GM19395 (cell line): ENCODE results near the gene MUC5AC.

Experiments
- ATAC-seq: cut with Tn5 transposase; IDR thresholded peaks from one replicate; pipeline ENCODE4 v1.9.1; 2021; ENCODE audit warnings: mild to moderate bottlenecking, moderate library complexity; ENCODE audit not compliant: unreplicated experiment

MUC5AC gene

DNA sequence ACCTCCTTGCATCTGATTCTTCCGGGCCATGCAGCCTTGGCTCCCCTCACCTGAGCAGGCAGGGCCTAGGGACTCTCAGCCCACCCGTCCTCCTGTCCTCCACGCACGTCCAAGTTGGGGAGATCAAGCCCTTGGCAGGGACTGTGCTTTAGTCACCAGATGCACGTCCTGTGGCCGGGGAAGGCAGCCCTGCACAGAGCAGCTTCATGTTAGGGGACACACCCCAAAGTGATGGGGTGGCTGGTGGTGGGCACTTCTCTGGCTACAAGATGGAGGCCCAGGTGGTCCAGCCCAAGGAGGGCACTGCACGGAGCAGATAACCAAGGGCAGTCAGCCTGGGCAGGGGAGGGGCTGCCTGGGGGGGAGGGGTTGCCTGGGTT lies 66.3 kb downstream of the MUC5AC start:
- ATAC-seq: no peak

DNA sequence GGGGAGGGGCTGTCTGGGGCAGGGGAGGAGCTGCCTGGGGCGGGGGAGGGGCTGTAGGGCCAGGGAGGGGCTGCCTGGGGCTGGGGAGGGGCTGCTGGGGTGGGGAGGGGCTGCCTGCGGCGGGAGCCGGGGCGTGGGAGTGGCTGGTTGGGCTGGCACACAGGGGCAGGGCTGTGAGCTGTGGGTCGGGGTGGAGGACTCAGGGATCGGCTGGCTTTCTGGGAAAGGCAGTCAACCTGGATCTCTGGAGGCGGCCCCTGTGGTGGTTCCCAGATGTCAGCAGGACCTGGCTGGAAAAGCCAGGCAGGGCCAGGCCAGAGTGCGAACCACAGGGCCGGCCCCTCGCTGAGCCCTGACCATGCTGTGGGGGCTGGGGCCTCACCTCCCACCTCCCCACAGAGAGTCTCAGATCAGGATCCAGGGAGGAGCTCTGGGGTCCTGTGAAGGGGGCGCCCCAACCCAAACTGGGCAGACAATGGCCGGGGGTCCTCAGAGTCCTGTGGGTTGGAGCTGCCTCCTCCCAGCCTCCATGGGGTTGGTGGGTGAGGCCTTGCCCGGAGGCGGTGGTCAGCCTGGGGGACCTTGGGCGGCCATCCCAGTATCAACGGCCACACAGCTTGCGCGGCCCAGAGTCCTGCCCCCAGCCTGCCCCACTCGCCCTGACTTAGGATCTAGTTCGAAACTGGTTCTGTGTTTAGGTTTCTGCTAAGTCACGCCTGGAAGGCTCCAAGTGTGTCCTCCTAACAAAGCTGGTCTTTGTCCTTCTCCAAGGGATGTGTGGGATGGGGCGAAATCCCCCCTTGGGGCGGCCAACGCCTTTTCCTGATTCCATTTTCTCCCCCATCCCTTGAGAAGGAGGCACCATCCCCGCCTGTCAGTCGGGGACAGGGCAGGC lies 67.0 kb downstream of the MUC5AC start:
- ATAC-seq: no peak

GRCh38 chr11:1225386-1226225 lies 67.9 kb downstream of the MUC5AC start:
- no peak for ATAC-seq

DNA sequence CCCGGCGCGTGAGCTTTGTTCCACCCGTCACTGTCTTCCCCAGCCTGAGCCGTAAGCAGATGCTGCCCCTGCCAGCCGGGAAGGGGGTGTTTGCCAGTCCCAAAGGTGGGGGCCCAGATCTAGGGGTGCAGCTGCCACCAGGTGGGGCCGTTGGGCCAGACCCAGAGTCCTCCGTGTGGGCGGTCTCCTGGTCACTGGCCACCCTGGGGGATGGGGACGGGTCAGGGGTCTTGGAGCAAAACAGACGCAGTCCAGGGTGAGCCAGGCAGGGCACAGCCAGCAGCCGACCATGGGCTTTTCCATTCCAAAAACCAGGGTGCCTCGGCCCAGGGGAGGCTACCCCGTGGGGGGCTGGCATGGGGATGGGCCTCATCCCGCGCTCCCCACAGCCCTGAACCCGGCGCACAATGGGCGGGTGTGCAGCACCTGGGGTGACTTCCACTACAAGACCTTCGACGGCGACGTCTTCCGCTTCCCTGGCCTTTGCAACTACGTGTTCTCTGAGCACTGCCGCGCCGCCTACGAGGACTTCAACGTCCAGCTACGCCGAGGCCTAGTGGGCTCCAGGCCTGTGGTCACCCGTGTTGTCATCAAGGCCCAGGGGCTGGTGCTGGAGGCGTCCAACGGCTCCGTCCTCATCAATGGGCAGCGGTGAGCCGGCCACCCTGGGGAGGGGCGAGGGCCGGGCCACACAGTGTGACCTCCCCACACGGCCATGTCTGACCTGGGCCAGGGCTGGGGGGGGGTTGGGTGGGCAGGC lies 68.7 kb downstream of the MUC5AC start:
- ATAC-seq: no peak

- ATAC-seq: no peak
These were observed 69.3 kb downstream of the MUC5AC start for GRCh38 chr11:1226986-1227550.

DNA sequence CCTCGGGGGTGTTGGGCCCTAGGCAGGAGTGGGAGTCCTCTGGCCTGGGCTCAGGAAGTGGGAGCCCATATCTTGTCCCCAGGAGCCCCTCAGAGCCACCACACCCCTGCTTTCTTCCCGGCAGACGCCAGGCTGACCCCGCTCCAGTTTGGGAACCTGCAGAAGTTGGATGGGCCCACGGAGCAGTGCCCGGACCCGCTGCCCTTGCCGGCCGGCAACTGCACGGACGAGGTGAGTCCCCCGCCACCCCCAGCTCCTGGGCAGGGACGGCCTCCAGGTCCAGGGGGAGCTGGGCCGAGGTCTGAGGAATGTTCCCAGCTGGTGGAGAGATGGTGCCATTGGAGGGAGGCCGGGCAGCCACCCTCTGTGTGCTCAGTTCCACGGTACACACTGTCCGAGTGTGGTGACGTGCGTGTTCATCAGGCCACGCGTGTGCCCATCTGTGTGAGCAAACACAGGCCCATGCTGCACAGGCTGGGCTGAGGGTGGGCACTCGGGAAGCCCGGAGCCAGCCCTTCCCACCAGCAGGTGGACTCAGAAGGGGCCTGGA lies 69.9 kb downstream of the MUC5AC start:
- no peak for ATAC-seq

DNA sequence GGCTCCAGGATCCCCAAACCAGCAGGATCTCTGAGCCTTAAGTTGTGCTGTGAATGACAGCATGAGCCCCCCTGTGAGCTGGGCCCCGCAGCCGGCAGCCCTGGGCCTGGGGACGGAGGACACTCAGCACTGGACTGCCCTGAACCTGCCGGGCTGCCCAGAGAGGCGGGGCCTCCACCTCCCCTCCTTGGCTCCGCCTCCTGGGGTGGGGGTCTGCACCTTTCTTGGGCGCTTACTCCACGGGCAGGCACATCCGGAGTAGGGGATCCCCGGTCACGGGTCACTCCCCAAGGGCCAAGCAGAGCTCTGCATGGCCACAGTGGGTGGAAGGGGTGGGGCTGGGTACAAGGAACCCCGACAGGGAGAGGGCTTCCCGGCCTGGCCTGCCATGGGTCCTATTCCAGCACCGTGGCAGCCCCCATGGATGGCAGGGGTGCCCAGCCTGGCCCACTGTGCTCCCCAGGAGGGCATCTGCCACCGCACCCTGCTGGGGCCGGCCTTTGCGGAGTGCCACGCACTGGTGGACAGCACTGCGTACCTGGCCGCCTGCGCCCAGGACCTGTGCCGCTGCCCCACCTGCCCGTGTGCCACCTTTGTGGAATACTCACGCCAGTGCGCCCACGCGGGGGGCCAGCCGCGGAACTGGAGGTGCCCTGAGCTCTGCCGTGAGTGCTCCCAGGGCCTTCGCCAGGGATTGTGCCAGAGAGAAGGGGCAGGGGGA lies 70.5 kb downstream of the MUC5AC start:
- no peak for ATAC-seq

DNA sequence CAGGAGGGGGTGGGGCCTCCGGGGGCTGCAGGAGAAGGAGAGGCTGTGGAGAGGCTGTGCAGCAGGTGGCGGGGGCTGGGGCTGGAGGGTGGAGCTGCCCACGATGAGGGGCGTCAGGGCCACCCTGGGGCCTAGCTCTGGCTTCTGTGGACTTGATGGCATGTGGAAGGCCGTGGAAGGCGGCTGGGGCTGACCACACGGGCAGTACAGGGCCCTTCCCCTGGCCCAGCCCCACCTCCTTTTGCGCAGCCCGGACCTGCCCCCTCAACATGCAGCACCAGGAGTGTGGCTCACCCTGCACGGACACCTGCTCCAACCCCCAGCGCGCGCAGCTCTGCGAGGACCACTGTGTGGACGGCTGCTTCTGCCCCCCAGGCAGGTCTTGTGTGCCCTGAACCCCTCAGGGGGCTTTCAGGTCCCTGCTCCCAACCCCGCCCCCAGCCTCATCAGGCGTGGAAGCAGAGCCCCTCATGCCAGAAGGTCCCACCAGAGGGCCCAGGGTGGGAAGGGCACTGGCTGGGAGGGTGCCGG lies 71.2 kb downstream of the MUC5AC start:
- ATAC-seq: no peak

DNA sequence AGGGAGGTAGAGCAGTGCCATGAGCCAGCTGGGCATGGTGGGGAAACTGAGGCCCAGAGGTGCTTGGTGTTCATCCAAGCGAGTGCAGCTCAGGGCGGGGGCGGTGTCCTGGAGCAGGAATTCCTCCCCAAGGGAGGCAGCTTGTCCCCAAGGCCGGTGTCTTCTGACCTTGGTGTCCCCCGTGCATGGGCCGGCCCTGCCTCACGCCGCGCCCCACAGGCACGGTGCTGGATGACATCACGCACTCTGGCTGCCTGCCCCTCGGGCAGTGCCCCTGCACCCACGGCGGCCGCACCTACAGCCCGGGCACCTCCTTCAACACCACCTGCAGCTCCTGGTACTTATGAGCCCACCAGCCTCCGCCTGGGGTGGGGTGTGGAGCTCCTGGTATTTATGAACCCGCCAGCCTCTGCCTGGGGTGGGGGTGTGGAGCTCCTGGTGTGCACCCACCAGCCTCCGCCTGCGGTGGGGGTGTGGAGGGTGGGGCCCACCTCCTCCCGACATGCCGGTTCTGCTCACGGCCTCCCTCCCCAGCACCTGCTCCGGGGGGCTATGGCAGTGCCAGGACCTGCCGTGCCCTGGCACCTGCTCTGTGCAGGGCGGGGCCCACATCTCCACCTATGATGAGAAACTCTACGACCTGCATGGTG lies 71.8 kb downstream of the MUC5AC start:
- ATAC-seq: no peak

DNA sequence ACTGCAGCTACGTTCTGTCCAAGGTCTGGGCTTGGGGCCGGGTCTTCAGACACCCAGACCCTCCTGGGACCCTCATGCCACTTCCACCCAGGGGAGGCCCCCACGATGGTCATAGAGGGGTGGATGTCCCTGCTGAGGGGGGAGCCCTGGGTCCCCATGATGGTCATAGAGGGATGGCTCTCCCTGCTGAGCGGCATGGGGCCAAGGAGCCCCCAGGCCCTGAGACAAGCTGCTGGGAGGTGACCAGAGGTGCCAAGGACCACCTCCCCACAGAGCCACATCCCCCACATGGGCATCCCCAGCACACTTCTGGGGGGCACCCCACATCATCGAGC lies 72.3 kb downstream of the MUC5AC start:
- no peak for ATAC-seq

DNA sequence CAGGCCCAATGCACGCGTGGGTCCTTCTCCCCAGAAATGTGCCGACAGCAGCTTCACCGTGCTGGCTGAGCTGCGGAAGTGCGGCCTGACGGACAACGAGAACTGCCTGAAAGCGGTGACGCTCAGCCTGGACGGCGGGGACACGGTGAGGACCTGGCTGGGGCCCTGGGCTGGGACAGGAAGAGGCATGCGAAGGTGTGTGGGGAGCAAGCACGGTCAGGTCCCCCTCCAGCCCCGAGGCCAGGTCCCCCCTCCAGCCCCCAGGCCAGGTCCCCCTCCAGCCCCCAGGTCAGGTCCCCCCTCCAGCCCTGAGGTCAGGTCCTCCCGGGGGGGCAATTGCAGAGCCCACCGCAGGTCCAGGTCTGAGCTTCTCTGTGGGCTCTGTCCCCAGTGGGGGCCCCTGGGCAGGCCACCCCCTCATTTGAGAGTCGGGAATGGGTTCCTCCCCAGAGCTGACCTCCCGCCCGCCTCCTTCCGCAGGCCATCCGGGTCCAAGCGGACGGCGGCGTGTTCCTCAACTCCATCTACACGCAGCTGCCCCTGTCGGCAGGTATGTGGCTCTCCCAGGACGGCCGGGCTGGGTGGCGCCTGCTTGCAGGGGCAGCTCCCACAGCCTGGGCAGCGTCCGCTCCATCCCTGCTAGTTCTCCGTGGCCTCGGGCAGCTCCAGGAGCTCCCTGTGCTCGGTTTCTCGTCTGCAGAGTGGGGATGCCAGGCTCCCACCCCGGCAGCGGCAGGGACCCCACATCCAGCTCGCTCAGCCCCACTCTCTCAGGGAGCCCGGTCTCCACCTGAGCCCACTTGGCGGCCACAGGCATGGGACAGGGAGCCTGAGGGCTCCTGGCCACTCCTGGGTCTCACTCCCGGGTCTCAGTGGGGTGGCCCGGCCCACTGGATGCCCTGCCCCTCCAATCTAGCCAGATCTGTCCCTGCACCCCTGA lies 73.0 kb downstream of the MUC5AC start:
- no peak for ATAC-seq

DNA sequence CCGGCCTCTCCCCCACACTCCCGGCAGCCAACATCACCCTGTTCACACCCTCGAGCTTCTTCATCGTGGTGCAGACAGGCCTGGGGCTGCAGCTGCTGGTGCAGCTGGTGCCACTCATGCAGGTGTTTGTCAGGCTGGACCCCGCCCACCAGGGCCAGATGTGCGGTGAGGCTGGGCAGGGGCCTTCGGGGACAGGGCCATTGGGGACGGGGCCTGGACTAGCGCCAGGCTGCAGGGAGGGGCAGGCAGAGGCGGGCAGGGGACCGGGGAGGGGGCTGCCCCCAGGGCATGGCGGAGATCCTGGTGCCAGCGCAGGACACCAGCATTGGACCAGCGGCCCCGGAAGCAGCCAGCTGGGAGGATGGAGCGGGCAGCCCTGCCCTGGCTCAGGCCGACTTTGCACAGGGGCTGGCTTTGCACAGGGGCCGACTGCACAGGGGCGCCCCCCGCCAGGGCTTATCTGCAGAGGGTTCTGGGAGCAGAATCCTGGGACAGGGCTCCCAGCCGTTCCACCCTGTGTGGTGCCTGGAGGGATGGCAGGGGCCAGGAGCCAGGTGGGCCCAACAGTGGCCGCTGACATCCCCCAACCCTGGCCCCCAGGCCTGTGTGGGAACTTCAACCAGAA lies 73.8 kb downstream of the MUC5AC start:
- no peak for ATAC-seq

DNA sequence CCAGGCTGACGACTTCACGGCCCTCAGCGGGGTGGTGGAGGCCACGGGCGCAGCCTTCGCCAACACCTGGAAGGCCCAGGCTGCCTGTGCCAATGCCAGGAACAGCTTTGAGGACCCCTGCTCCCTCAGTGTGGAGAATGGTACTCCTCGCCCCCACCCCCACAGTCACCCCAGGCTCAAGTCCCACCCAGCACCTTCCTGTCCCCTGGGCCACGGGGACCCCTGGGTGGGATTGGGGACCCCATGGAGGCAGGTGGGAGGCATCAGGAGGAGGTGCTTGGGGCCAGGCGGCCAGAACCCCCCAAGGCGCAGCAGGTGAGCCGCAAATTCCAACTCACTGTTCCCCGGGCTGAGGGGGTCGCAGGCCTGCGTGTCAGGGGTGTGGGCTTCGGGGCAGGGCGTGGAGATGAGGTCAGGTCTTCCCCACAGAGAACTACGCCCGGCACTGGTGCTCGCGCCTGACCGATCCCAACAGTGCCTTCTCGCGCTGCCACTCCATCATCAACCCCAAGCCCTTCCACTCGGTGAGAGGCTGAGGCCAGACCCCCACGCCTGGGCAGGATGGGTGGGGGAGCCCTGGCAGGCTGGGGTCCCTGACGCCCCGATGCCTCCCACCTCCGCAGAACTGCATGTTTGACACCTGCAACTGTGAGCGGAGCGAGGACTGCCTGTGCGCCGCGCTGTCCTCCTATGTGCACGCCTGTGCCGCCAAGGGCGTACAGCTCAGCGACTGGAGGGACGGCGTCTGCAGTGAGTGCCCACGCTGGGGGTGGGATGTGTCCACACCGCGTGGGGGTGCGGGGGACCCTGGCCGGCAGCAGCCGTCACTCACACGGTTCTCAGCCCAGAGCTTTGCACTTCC lies 74.5 kb downstream of the MUC5AC start:
- ATAC-seq: no peak

DNA sequence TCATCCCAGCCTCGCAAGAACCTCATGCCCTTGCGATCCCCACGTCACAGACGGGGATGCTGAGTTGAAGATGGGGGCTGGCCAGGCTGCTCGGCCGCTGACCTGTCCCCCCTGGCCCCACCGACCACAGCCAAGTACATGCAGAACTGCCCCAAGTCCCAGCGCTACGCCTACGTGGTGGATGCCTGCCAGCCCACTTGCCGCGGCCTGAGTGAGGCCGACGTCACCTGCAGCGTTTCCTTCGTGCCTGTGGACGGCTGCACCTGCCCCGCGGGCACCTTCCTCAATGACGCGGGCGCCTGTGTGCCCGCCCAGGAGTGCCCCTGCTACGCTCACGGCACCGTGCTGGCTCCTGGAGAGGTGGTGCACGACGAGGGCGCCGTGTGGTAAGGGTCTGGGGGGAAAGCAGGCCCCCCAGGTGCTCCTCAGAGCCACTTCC lies 75.1 kb downstream of the MUC5AC start:
- ATAC-seq: no peak

DNA sequence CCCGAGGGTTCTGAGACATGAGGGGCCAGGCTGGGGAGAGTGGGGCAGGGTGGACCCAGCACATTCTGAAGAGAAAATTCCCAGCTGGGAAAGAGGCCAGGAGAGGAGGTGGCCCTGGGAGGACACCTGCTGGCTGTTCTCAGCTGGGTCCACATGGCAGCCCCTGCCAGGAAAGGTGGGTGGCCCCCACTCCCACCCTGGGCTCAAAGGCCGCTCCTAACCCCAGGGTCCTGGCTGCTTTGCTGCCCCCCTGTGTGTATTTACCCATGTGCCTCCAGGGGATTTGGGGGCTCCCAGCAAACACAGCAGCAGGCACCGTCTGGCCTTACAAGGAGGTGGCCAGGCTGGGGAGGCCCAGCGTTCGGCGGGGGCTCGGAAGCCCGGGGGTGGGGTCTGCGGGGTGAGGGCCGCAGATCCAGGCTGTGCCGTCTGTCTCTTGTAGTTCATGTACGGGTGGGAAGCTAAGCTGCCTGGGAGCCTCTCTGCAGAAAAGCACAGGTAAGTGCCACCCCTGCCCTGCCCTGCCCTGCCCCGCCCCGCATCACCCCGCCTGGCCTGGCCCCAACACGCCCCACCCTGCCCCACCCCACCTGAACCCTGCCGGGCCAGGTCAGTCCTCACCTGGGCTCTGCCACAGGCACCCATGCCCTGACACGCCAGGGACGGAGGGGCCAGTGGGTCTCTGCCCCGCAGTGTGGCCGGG lies 75.7 kb downstream of the MUC5AC start:
- no peak for ATAC-seq

DNA sequence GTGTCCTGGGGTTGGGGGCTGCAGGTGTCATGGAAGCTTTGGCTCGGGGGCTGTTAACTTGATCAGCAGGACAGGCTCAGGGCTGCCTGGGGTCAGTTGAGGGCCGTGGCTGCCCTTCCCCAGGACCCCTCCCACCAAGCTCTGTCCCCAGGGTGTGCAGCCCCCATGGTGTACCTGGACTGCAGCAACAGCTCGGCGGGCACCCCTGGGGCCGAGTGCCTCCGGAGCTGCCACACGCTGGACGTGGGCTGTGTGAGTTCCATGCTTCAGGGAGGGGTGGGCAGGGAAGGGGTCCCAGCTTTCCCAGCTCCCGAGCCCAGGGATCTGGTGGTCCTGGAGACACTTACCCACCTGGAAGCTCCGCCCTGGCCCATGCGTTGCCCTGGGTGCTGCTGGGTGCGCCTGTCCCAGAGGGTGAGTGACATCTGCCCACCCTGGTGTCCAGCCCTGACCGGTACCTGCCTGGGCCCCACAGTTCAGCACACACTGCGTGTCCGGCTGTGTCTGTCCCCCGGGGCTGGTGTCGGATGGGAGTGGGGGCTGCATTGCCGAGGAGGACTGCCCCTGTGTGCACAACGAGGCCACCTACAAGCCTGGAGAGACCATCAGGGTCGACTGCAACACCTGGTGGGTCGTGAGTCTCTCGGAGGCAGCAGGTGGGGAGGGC lies 76.4 kb downstream of the MUC5AC start:
- no peak for ATAC-seq
